H7 (cell line): Measurements from ENCODE around the gene TRIM46. TPM values are rescaled to one million over a fixed set of nuclear protein-coding genes. Genes with fewer than 3 reads are reported as not detected.

Source experiments
- DNase-seq: peaks from one replicate; pipeline ENCODE4 v3.0.0; 2012
- H3K27me3 ChIP-seq: 2 replicates; pipeline ENCODE4 v1.6.0; 2011; ENCODE audit warnings: mild to moderate bottlenecking, low read length; ENCODE audit not compliant: control insufficient read depth, insufficient read depth
- H3K36me3 ChIP-seq: replicated peaks from 2 replicates; pipeline ENCODE4 v1.5.1; 2011; ENCODE audit warnings: low read length; ENCODE audit not compliant: control insufficient read depth, insufficient read depth
- H3K4me3 ChIP-seq: 2 replicates; pipeline ENCODE4 v1.5.1; 2011; ENCODE audit warnings: low read depth, mild to moderate bottlenecking, control low read depth, low read length, moderate library complexity; ENCODE audit not compliant: insufficient read depth
- total RNA-seq: library from RNA; depleted of rRNA; stranded (reverse); fragments of >200 nt; shearing (Covaris generic); gene quantifications from 2 replicates; pipeline ENCODE4 v1.2.3, GENCODE V29; 2014

Gene TRIM46
- total RNA-seq, 1 experiment from 2014 or later: 9.9 TPM

GRCh38 chr1:155195201-155196102 lies 21.8 kb downstream of the TRIM46 start:
- peaks cover 29% of the 10 kb centered on the region for H3K36me3 ChIP-seq
- no peaks in the 10 kb centered on the region for H3K27me3 ChIP-seq
- peak; percentile 43 for DNase-seq
- peak overlapping the region; percentile 82 for H3K4me3 ChIP-seq

GRCh38 chr1:155196103-155196892 lies 22.6 kb downstream of the TRIM46 start:
- Histone ChIP-seq H3K36me3 (peaks cover 37% of the 10 kb centered on the region), H3K4me3 (peak overlapping the region; percentile 82), H3K27me3 (no peaks in the 10 kb centered on the region)
- DNase-seq: peak; percentile 96

- Histone ChIP-seq H3K4me3 (peak overlapping the region; percentile 82; the same call in 1 of the 2 replicates), H3K36me3 (peaks cover 42% of the 10 kb centered on the region)
These were observed 23.4 kb downstream of the TRIM46 start for GRCh38 chr1:155196893-155197638.

GRCh38 chr1:155197901-155198546 lies 24.4 kb downstream of the TRIM46 start:
- DNase-seq: no peak
- Histone ChIP-seq H3K36me3 (peaks cover 46% of the 10 kb centered on the region), H3K27me3 (no peaks in the 10 kb centered on the region), H3K4me3 (no peak overlapping the region)

More at GRCh38 chr1:155196893-155197638, 23.4 kb downstream of the TRIM46 start:
- no peaks in the 10 kb centered on the region for H3K27me3 ChIP-seq
- DNase-seq: no peak

GRCh38 chr1:155198547-155198906 lies 24.9 kb downstream of the TRIM46 start:
- Histone ChIP-seq H3K4me3 (no peak overlapping the region), H3K36me3 (peaks cover 48% of the 10 kb centered on the region), H3K27me3 (no peaks in the 10 kb centered on the region)
- DNase-seq: no peak

- Histone ChIP-seq H3K36me3 (peaks cover 49% of the 10 kb centered on the region), H3K4me3 (no peak overlapping the region), H3K27me3 (no peaks in the 10 kb centered on the region)
- no peak for DNase-seq
These were observed 26.1 kb downstream of the TRIM46 start for GRCh38 chr1:155199792-155200191.

- no peak for DNase-seq
- no peaks in the 10 kb centered on the region for H3K27me3 ChIP-seq
- no peak overlapping the region for H3K4me3 ChIP-seq
- peaks cover 49% of the 10 kb centered on the region for H3K36me3 ChIP-seq
These were observed 27.3 kb downstream of the TRIM46 start for GRCh38 chr1:155200920-155201319.

- Histone ChIP-seq H3K27me3 (no peaks in the 10 kb centered on the region), H3K4me3 (no peak overlapping the region), H3K36me3 (peaks cover 44% of the 10 kb centered on the region)
- DNase-seq: peak; percentile 28
These were observed 28.5 kb downstream of the TRIM46 start for GRCh38 chr1:155202198-155202597.

- Histone ChIP-seq H3K4me3 (no peak overlapping the region), H3K36me3 (peaks cover 38% of the 10 kb centered on the region), H3K27me3 (no peaks in the 10 kb centered on the region)
- peak; percentile 27 for DNase-seq
These were observed 29.3 kb downstream of the TRIM46 start for GRCh38 chr1:155202731-155203515.

GRCh38 chr1:155205035-155205434 lies 31.4 kb downstream of the TRIM46 start:
- no peaks in the 10 kb centered on the region for H3K27me3 ChIP-seq
- no peak for DNase-seq
- no peak overlapping the region for H3K4me3 ChIP-seq
- H3K36me3 ChIP-seq: peaks cover 25% of the 10 kb centered on the region

GRCh38 chr1:155205969-155206593 lies 32.4 kb downstream of the TRIM46 start:
- Histone ChIP-seq H3K27me3 (no peaks in the 10 kb centered on the region), H3K4me3 (no peak overlapping the region), H3K36me3 (peaks cover 17% of the 10 kb centered on the region)
- peak; percentile 37 for DNase-seq

GRCh38 chr1:155206891-155207805 lies 33.5 kb downstream of the TRIM46 start:
- peak overlapping the region; percentile 31 for H3K4me3 ChIP-seq
- H3K36me3 ChIP-seq: peaks cover 10% of the 10 kb centered on the region
- peak; percentile 87 for DNase-seq
- no peaks in the 10 kb centered on the region for H3K27me3 ChIP-seq
